Type B pancreatic cell (in vitro differentiated cells): ENCODE results near the gene TRIM38. TPM values are rescaled to one million over a fixed set of nuclear protein-coding genes. Genes with fewer than 3 reads are reported as not detected.

Experiments used
- DNase-seq: peaks from one replicate; pipeline ENCODE4 v3.0.0; 2021; ENCODE audit warnings: mixed read lengths; ENCODE audit not compliant: unreplicated experiment; ENCODE audit errors: extremely low spot score
- H3K27ac Mint-ChIP-seq: 2 replicates; pipeline ENCODE4 v1.8.0; 2021; ENCODE audit warnings: mild to moderate bottlenecking, mixed read lengths
- H3K27me3 Mint-ChIP-seq: 2 replicates; pipeline ENCODE4 v1.8.0; 2021; ENCODE audit warnings: mixed read lengths
- H3K36me3 Mint-ChIP-seq: 2 replicates; pipeline ENCODE4 v1.8.0; 2021; ENCODE audit warnings: mixed read lengths
- H3K4me1 Mint-ChIP-seq: one replicate; pipeline ENCODE4 v1.8.0; 2021; ENCODE audit warnings: mixed read lengths; ENCODE audit not compliant: unreplicated experiment
- H3K4me3 Mint-ChIP-seq: 2 replicates; pipeline ENCODE4 v1.8.0; 2021; ENCODE audit warnings: mild to moderate bottlenecking, mixed read lengths
- H3K9me3 Mint-ChIP-seq: 2 replicates; pipeline ENCODE4 v1.8.0; 2021; ENCODE audit warnings: mixed read lengths
- total RNA-seq: library from RNA; stranded (reverse); gene quantifications from 2 replicates; pipeline ENCODE4 v1.2.1, GENCODE V29; 2021; ENCODE audit warnings: low replicate concordance
- TF ChIP-seq, protein P1 (sequence below): fragments of 200-600 bp; sonication (generic); conservative IDR thresholded peaks from 2 replicates; pipeline ENCODE4 v1.5.0; 2021; ENCODE audit warnings: antibody characterized with exemption, mild to moderate bottlenecking

The TRIM38 gene
- total RNA-seq, 1 donor from 2014 or later = 6.9 TPM

DNA sequence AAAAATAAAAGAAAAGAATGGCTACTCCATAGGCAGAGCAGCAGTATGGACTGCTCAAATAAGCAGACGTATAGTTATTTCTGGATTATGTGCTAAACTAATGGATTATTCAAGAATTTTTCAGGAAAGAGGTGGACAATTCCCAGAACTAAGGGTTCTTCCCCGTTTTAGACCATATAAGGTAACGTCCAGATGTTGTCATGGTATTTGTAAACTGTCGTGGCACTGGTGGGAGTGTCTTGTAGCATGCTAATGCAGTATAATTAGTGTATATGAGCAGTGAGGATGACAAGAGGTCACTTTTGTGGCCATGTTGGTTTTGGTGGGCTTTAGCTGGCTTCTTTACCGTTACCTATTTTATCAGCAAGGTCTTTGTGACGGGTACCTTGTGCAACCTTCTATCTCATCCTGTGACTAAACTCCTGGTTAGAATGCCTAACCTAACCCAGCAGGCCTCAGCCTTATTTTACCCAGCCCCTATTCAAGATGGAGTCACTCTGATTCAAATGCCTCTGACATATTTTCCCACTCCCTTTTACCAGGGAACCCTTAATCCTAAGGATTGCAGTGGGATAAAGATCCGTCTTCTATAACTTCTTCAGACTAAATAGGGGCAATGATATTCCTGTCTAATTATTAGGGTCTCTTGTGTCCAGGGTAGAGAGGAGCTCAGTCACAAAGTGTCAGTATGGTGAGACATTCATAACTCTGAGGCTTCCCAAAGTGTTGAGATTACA, 11.1 kb upstream of the TRIM38 start:
- Mint-ChIP-seq H3K27ac (no peak overlapping the region), H3K36me3 (no peaks in the 10 kb centered on the region), H3K4me1 (no peaks in the 10 kb centered on the region), H3K9me3 (no peaks in the 10 kb centered on the region), H3K27me3 (no peaks in the 10 kb centered on the region), H3K4me3 (no peak overlapping the region)
- no peak for DNase-seq
- TF ChIP-seq, protein P1, sequence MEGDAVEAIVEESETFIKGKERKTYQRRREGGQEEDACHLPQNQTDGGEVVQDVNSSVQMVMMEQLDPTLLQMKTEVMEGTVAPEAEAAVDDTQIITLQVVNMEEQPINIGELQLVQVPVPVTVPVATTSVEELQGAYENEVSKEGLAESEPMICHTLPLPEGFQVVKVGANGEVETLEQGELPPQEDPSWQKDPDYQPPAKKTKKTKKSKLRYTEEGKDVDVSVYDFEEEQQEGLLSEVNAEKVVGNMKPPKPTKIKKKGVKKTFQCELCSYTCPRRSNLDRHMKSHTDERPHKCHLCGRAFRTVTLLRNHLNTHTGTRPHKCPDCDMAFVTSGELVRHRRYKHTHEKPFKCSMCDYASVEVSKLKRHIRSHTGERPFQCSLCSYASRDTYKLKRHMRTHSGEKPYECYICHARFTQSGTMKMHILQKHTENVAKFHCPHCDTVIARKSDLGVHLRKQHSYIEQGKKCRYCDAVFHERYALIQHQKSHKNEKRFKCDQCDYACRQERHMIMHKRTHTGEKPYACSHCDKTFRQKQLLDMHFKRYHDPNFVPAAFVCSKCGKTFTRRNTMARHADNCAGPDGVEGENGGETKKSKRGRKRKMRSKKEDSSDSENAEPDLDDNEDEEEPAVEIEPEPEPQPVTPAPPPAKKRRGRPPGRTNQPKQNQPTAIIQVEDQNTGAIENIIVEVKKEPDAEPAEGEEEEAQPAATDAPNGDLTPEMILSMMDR = no peak

GRCh38 chr6:25952535-25952934, 10.1 kb upstream of the TRIM38 start:
- TF ChIP-seq, protein P1 = no peak
- H3K36me3 Mint-ChIP-seq = no peaks in the 10 kb centered on the region
- no peaks in the 10 kb centered on the region for H3K9me3 Mint-ChIP-seq
- no peak overlapping the region for H3K27ac Mint-ChIP-seq
- H3K4me1 Mint-ChIP-seq = no peaks in the 10 kb centered on the region
- DNase-seq = no peak
- H3K4me3 Mint-ChIP-seq = no peak overlapping the region
- no peaks in the 10 kb centered on the region for H3K27me3 Mint-ChIP-seq

GRCh38 chr6:25953733-25954132, 8.9 kb upstream of the TRIM38 start:
- no peaks in the 10 kb centered on the region for H3K27me3 Mint-ChIP-seq
- no peak overlapping the region for H3K27ac Mint-ChIP-seq
- H3K9me3 Mint-ChIP-seq = peaks cover 7% of the 10 kb centered on the region
- no peak for DNase-seq
- no peaks in the 10 kb centered on the region for H3K36me3 Mint-ChIP-seq
- H3K4me3 Mint-ChIP-seq = no peak overlapping the region
- no peaks in the 10 kb centered on the region for H3K4me1 Mint-ChIP-seq
- TF ChIP-seq, protein P1 = no peak

DNA sequence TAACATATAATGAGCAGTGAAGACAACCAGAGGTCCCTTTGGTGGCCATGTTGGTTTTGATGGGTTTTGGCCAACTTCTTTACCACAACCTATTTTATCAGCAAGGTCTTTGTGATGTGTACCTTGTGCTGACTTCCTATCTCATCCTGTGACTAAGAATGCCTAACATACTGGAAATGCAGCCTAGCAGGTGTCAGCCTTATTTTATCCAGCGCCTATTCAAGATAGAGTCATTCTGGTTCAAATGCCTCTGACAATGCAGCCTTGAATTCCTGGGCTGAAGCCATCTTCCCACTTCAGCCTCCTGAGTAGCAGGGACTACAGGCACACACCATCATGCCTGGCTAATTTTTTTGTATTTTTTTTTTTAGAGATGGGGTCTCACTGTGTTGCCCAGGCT, 7.8 kb upstream of the TRIM38 start:
- Mint-ChIP-seq H3K4me1 (no peaks in the 10 kb centered on the region), H3K36me3 (no peaks in the 10 kb centered on the region), H3K27me3 (no peaks in the 10 kb centered on the region), H3K27ac (no peak overlapping the region), H3K9me3 (peaks cover 17% of the 10 kb centered on the region), H3K4me3 (no peak overlapping the region)
- TF ChIP-seq, protein P1 = no peak
- no peak for DNase-seq

GRCh38 chr6:25956226-25956625, 6.4 kb upstream of the TRIM38 start:
- no peaks in the 10 kb centered on the region for H3K36me3 Mint-ChIP-seq
- no peaks in the 10 kb centered on the region for H3K4me1 Mint-ChIP-seq
- no peak overlapping the region for H3K4me3 Mint-ChIP-seq
- TF ChIP-seq, protein P1 = no peak
- no peak overlapping the region for H3K27ac Mint-ChIP-seq
- H3K27me3 Mint-ChIP-seq = no peaks in the 10 kb centered on the region
- DNase-seq = no peak
- H3K9me3 Mint-ChIP-seq = peaks cover 29% of the 10 kb centered on the region
